Measurements from ENCODE around the gene NUP205.
"Not testable (repeated sequence)": the region's sequence is repeated elsewhere in the genome, so short reads cannot be mapped to it uniquely, and the experiment has no call there.

The NUP205 gene

GRCh38 chr7:135620447-135620846 is 62.7 kb downstream of the NUP205 start:
- DNase-seq (ENCODE audit: low spot score), result no peak

- DNase-seq (ENCODE audit: low spot score), result peak; percentile 81
Observed at GRCh38 chr7:135620980-135621850, 63.5 kb downstream of the NUP205 start.

DNA sequence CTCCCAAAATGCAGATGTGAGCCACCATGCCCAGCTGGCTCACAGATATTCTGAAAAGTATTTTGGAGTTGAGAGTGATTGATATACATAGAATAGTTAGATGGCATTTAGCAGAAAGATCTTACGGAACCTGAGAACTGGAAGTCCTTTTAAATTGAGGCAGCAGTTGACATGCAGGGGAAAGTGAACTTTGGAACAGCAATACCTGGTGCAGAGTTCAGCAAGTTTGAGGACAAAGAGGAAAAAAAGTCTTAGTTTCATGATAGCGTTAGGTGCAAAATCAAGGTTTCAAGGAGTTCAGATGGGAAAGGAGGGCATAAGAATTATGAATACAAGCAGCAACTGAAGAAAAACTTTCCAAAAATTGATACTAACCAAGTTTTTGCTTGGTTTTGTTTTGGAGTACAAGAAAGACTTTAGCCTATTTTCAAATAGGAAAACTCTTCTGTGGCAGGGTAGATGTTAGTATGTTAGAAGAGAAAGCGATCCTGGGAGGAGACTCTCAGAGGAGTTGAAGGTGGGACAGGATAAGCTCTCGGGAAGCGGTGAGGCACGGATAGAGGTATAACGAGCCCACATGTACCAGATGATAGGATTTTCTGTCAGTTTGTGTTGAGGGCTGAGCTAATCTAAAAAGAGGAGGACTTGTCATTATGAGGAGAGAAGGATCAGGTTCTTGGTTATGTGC is 76.6 kb downstream of the NUP205 start:
- DNase-seq (ENCODE audit: low spot score), result no peak

DNA sequence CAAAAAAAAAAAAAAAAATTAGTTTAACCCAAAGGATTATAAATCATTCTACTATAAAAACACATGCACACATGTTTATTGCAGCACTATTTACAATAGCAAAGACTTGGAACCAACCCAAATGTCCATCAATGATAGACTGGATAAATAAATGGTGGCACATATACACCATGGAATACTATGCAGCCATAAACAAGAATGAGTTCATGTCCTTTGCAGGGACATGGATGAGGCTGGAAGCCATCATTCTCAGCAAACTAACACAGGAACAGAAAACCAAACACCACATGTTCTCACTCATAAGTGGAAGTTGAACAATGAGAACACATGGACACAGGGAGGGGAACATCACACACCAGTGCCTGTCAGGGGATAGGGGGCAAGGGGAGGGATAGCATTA is 82.0 kb downstream of the NUP205 start:
- not testable (repeated sequence) for DNase-seq (ENCODE audit: low spot score)

DNA sequence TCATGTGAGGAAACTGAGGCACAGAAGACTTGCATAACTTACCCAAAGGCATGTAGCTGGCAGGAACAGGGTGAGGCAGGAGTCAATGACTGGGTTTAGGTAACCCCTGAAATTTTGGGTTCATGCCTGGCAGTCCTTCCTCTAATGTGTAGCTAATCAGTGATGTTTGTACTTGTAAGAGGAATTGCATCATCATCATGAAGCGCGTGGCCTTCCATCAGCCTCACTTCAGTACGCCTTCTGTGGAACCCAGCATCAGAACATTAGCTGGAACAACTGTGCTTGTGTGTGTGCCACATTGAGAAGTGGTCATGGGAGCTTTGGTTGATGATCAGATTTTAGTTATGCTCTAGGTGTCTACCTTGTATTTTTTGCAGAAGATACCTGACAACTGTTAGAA is 86.4 kb downstream of the NUP205 start:
- no peak for DNase-seq (ENCODE audit: low spot score)

DNA sequence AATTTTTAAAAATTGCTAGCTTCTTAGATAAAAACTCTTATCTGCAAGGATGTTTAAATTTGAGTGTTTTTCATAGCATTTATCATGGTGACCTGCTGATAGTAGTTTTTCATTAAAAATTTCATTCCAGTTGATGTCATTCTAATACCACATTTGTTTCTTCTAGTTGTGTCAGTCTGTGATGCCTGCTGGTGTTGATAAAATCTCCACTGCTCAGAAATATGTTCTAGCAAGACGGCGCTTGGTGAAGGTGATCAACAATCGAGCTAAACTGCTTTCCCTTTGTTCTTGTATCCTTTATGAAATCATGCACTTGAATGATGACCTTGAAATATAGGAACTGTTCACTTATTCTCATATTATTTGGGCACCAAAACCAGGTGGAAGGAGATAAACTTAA is 87.0 kb downstream of the NUP205 start:
- DNase-seq (ENCODE audit: low spot score), result no peak

DNA sequence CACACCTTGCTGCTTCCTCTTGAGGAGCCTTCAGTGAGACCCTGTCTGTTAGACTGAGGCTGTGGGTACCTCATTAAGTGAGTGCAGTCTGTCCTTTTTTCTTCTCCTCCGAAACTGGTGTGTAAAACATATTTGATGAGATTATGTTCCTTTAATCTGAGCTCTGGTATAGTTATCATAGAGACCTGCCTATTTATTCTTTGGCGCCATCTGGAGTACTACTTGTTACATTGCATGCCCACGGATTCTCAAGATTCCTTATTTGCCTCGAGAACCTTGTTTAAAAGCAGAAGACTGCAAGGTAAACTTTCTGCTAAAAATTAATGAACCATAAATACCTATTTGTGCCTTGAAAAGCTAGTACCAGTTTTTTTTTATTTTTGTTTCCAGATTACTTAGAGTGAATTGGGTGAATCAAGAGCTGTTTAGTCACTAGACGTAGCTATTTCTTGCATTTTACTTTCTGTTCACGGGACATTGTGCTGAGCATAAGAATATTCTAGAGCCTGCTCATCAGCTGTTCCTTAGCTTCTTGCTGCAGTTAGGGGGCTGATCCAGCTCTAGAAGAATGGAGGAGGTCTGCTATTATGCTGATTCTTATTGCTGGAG is 87.7 kb downstream of the NUP205 start:
- peak; percentile 68 for DNase-seq (ENCODE audit: low spot score)

- DNase-seq (ENCODE audit: low spot score), result no peak
Observed at GRCh38 chr7:135647755-135648154, 90.0 kb downstream of the NUP205 start.

DNA sequence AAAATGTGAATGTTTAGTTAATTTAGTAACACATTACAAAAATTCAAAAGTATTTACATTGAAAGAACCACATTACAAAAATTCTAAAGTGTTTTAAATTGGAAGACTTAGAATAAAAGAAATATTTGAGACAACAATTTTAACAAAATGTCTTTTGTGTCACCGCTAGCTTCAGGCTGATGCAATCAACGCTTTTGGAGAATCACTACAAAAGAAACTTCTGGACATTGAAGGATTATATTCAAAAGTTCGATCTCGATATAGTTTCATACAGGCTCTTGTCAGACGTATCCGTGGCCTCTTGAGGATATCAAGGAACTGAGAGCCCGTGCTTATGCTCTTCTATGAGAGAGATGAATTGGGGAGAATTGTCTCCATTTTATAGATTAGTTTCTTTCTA is 90.5 kb downstream of the NUP205 start:
- no peak for DNase-seq (ENCODE audit: low spot score)

DNA sequence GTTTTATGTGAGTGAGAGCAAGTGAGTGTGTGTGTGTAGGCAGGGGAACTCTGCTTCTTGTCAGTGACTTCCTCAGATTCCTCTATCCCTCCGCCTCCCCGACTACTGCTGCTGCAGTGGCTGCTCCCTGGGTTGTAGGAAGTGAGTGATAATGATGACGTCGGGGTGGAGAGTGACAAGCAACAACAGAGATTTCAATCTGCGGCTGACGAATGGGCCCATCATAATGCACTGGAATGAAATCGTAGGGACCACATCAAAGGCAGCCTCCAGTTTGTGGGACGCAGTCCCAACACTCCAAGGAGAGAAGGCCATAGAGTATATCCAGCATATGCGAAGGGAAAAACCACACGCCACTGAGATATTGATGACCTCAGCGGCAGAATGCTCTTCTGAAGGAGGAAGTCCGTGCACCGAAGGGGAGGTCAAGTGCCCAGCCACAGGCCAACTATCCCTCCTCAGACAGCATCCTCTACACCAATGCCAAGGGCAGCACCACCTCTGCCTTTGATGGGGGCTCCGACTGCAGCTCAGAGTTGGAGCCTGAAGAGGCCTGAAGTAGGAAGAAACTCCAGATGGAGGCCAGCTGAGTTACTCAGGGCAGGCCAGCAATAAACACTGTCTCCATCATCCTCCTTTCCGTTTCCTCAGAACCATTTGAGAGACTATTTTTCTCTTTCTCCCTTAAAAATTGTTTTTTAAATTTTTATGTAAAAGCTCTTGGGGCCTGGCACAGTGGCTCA is 93.3 kb downstream of the NUP205 start:
- DNase-seq (ENCODE audit: low spot score), result peak; percentile 64

- DNase-seq (ENCODE audit: low spot score), result no peak
Observed at GRCh38 chr7:135653340-135654080, 95.8 kb downstream of the NUP205 start.

- DNase-seq (ENCODE audit: low spot score), result no peak
Observed at GRCh38 chr7:135658564-135658963, 100.8 kb downstream of the NUP205 start.

DNA sequence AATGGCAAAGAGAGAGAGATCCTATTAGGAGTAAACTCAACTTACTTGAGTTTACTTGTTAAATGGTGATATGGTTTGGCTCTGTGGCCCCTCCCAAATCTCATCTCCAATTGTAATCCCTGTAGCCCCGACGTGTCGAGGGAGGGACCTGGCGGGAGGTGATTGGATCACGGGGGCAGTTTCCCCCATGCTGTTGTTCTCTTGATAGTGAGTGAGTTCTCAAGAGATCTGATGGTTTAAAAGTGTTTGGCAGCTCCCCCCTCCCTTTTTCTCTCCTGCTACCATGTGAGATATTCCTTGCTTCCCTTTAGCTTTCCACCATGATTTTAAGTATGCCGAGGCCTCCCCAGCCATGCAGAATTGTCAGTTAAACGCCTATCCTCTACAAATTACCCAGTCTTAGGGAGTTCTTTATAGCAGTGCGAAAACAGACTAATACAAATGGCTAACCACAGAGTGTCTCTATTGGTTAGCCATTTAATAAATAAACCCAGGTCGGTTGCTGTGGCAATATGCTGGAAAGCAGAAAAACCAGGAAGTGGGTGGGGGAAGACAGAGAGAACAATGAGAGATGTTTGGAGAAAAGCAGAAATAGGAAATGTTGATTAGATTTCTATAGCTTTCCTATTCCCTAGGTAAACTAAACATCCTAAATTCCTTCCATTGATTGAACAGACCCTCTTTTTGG is 101.6 kb downstream of the NUP205 start:
- DNase-seq (ENCODE audit: low spot score), result no peak

- no peak for DNase-seq (ENCODE audit: low spot score)
Observed at GRCh38 chr7:135661311-135662122, 103.8 kb downstream of the NUP205 start.

DNA sequence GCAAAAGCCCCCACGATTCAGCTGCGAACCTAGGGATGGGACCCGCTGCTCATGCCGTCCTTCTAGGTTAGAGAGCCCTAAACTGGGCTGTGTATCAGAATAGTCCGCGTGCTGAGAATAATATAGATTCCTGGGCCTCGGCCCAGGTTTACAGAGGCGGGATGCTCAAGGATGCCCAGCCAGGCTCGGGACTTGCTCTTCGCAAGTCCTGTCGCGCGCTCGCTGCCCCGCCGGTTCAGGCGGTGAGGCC is 104.3 kb downstream of the NUP205 start:
- no peak for DNase-seq (ENCODE audit: low spot score)

GRCh38 chr7:135662373-135663114 is 104.8 kb downstream of the NUP205 start, which contains the start of gene STMP1:
Gene STMP1, plus strand, starts transcription at chr7:135662514.
- DNase-seq (ENCODE audit: low spot score), result peak; percentile 98

GRCh38 chr7:135664046-135664589 is 106.4 kb downstream of the NUP205 start:
- peak; percentile 26 for DNase-seq (ENCODE audit: low spot score)

- no peak for DNase-seq (ENCODE audit: low spot score)
Observed at GRCh38 chr7:135665042-135665441, 107.3 kb downstream of the NUP205 start.

DNA sequence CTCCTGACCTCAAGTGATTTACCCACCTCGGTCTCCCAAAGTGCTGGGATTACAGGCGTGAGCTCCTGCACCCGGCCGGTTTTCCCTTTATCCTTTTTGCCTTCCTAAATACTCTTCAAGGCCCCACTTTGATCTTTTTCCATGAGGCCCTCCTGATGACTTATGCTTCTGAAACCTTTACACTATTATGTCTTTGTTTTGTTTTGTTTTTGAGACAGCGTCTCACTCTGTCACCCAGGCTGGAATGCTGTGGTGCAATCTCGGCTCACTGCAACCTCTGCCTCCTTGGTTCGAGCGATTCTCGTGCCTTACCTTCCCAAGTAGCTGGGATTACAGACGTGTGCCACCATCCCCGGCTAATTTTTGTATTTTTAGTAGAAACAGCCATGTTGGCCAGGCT is 108.4 kb downstream of the NUP205 start:
- DNase-seq (ENCODE audit: low spot score), result no peak

All from GM03348 (cell line).